Measurements from ENCODE around the gene CASZ1.

CASZ1 gene

DNA sequence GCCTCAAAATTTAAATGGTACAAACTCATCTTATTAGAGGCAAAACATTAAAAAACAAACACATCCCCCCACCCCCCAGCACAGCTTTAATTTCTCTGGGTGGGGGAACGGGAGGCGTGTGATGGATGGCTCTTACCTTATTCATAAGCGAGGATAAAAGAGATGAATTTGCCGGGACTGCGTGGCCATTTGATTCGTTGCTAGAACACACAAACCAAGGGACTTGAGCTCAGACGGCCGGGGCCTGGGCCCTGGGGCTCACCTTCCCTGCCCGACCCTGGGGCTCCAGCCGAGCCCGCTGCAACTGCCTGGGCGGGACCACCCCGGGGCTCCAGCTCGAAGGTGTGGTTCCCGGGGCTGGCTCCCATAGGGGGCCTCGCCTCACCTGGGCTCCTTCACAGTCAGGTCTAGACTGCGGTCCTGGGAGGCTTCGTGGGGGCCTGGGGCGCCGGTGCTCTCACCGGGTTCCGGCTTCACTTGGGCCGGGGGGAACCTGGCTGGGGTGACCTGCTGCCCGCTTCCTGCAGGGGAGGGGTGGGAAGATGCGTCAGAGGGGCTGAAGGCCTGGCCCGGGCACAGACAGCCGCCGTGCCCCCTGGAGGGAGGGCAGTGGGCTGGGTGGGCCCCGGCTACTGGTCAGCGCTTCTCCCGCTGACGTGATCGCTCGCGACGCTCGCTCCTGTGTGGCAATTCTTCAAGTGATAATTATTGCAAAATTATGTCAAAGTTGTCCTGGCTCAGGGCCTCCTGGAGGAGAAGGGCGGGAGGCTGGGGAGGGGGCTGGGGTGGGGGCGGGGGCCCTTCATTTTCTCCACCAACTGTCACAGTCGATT, 145.7 kb downstream of the CASZ1 start:
- H3K4me1 ChIP-seq (ENCODE audit: low read depth, poor library complexity, severe bottlenecking) = no peaks in the 10 kb centered on the region
- no peaks in the 10 kb centered on the region for H3K79me2 ChIP-seq (ENCODE audit: insufficient read depth, low read depth)
- H3K36me3 ChIP-seq (ENCODE audit: insufficient read depth) = no peaks in the 10 kb centered on the region
- no peak overlapping the region for H3K4me2 ChIP-seq
- no peak overlapping the region for H3K4me3 ChIP-seq (IDR thresholded peaks at IDR 0.05; ENCODE audit: insufficient read depth, low read depth, low read length)
- H3K27me3 ChIP-seq (ENCODE audit: insufficient read depth, low read depth) = peaks cover 91% of the 10 kb centered on the region
- no peak overlapping the region for H3K9ac ChIP-seq
- H4K20me1 ChIP-seq (ENCODE audit: insufficient read depth) = no peaks in the 10 kb centered on the region
- H2AFZ ChIP-seq (ENCODE audit: low read depth) = no peak overlapping the region
- TF ChIP-seq, protein P1, sequence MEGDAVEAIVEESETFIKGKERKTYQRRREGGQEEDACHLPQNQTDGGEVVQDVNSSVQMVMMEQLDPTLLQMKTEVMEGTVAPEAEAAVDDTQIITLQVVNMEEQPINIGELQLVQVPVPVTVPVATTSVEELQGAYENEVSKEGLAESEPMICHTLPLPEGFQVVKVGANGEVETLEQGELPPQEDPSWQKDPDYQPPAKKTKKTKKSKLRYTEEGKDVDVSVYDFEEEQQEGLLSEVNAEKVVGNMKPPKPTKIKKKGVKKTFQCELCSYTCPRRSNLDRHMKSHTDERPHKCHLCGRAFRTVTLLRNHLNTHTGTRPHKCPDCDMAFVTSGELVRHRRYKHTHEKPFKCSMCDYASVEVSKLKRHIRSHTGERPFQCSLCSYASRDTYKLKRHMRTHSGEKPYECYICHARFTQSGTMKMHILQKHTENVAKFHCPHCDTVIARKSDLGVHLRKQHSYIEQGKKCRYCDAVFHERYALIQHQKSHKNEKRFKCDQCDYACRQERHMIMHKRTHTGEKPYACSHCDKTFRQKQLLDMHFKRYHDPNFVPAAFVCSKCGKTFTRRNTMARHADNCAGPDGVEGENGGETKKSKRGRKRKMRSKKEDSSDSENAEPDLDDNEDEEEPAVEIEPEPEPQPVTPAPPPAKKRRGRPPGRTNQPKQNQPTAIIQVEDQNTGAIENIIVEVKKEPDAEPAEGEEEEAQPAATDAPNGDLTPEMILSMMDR (conservative IDR thresholded peaks at IDR 0.05; ENCODE audit: low read depth, low read length) = no peak
- H3K27ac ChIP-seq = no peak overlapping the region

DNA sequence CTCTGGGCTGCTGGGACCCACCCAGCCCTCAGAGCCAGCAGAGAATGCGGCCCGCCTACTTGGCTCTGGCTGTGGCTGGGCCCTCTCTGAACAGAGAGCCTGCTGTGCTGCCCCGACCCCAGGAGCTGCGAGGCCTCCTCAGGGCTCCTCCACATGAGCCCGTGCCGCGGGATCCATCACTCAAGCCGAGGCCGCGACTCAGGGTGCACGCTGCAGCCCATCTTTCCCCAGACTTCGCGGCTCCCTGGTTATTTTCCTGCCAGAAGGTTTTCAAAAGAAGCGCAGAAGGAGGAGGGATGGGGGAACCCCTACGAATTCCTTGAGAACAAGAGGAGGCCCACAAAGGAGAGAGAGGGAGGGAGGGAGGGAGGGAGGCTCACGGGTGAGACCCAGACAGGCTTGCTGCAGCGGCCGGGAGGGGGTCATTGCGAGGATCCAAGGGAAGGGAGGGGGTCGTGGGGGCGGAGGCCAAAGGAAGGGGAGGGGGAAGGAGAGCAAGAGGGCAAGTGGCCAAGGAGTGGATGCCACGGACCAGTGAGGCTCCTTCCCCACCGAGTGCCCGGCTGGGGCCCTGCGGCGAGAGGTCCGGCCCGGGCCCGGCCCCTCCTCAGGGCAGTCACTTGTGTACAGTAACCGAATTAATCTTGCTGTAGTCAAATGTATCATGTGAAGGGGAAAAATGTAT, 146.8 kb downstream of the CASZ1 start:
- Histone ChIP-seq H2AFZ (ENCODE audit: low read depth) (no peak overlapping the region), H3K79me2 (ENCODE audit: insufficient read depth, low read depth) (no peaks in the 10 kb centered on the region), H3K4me2 (no peak overlapping the region), H3K27me3 (ENCODE audit: insufficient read depth, low read depth) (peaks cover 90% of the 10 kb centered on the region), H3K4me1 (ENCODE audit: low read depth, poor library complexity, severe bottlenecking) (no peaks in the 10 kb centered on the region), H3K4me3 (IDR thresholded peaks at IDR 0.05; ENCODE audit: insufficient read depth, low read depth, low read length) (no peak overlapping the region), H4K20me1 (ENCODE audit: insufficient read depth) (no peaks in the 10 kb centered on the region), H3K9ac (no peak overlapping the region), H3K36me3 (ENCODE audit: insufficient read depth) (no peaks in the 10 kb centered on the region), H3K27ac (no peak overlapping the region)
- TF ChIP-seq, protein P1 (conservative IDR thresholded peaks at IDR 0.05; ENCODE audit: low read depth, low read length) = no peak

DNA sequence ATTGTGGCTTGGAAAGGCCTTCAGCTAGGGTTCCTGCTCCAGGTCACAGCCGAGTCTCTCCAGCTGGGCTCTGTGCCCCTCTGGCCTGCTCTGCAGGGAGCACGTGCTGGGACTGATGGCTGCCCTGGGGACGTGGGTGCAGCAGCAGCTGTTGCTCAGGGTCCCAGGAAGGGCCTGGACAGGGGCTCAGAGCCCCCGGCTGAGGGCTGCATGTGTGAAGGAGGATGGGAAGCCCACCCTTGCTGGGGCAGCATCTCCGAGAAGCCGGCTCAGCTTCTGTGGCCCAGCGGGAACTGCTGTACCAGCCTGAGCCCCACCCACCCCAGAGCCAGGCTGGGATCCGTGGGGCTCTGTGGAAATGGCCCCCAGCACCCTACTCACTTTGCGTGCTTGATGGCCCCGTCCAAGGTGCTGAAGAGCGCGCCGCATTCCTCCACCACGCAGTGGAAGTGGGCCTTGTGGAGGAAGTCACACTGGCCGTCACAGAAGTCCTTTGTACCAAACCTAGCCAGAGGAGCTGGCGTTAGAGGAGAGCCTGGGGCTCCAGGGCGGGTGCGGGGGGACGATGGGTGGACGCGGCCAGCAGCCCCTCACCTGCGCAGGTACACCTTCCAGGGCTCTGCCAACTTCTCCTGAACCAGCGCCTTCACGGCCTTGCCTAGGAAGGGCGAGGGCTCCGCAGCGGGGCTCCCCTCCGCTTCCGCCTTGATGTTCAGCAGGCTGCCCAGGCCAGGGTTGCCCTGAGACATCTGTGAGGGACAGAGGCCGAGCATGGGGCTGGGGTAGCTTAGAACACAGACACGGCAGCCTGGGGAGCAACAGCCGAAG, 147.5 kb downstream of the CASZ1 start:
- Histone ChIP-seq H3K36me3 (ENCODE audit: insufficient read depth) (no peaks in the 10 kb centered on the region), H3K27me3 (ENCODE audit: insufficient read depth, low read depth) (peaks cover 89% of the 10 kb centered on the region), H3K9ac (no peak overlapping the region), H3K4me1 (ENCODE audit: low read depth, poor library complexity, severe bottlenecking) (no peaks in the 10 kb centered on the region), H3K4me3 (IDR thresholded peaks at IDR 0.05; ENCODE audit: insufficient read depth, low read depth, low read length) (no peak overlapping the region), H2AFZ (ENCODE audit: low read depth) (no peak overlapping the region), H3K27ac (no peak overlapping the region), H3K79me2 (ENCODE audit: insufficient read depth, low read depth) (no peaks in the 10 kb centered on the region), H3K4me2 (no peak overlapping the region), H4K20me1 (ENCODE audit: insufficient read depth) (no peaks in the 10 kb centered on the region)
- TF ChIP-seq, protein P1 (conservative IDR thresholded peaks at IDR 0.05; ENCODE audit: low read depth, low read length) = no peak

DNA sequence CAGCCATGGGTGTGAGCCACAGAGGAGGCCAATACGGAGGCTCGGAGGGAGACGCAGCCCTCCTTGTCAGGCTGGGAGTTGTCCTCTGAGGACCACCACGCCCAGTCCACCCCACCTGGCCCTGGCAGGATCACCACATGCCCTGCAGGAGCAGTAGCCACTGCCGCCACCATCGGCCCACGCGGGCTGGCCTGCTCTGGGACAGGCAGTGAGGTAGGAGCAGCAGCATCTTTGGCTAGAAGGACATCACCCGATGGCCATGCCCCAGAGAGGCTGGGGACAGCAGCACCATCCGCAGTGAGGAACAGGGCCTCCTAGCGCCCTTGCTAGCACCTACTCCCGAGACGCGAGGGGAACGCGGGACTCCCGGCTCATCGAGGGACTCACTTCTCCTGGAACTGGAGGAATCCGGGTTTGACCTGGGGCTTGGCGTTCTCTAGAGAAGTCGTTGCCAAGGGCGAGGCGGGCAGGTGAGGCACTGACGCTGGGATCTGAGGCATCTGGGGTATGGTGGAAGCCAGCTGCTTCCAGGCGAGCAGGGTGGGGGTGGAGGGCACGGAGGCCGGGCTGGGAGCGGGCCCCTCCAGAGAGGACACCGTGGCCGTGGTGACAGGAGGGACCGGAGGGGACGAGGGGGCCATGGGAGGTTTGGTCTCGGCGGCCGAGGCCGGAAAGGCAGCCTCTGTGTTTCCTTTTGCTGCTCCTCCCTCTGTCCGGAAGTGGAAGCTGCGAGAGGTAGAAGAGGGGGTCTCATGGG, 148.9 kb downstream of the CASZ1 start:
- no peak overlapping the region for H3K4me3 ChIP-seq (IDR thresholded peaks at IDR 0.05; ENCODE audit: insufficient read depth, low read depth, low read length)
- peaks cover 88% of the 10 kb centered on the region for H3K27me3 ChIP-seq (ENCODE audit: insufficient read depth, low read depth)
- no peaks in the 10 kb centered on the region for H3K4me1 ChIP-seq (ENCODE audit: low read depth, poor library complexity, severe bottlenecking)
- no peak overlapping the region for H3K27ac ChIP-seq
- H3K4me2 ChIP-seq = no peak overlapping the region
- H4K20me1 ChIP-seq (ENCODE audit: insufficient read depth) = no peaks in the 10 kb centered on the region
- H3K9ac ChIP-seq = no peak overlapping the region
- no peak overlapping the region for H2AFZ ChIP-seq (ENCODE audit: low read depth)
- no peaks in the 10 kb centered on the region for H3K79me2 ChIP-seq (ENCODE audit: insufficient read depth, low read depth)
- H3K36me3 ChIP-seq (ENCODE audit: insufficient read depth) = no peaks in the 10 kb centered on the region
- TF ChIP-seq, protein P1 (conservative IDR thresholded peaks at IDR 0.05; ENCODE audit: low read depth, low read length) = no peak
